SH-SY5Y (cell line): ENCODE measurements around the gene LLGL2.

ENCODE experiments used
- GATA2 ChIP-seq: IDR thresholded peaks from 2 replicates; pipeline ENCODE4 v1.6.1; 2011; ENCODE audit warnings: mild to moderate bottlenecking, low read depth, low read length
- GATA3 ChIP-seq: IDR thresholded peaks from 2 replicates; pipeline ENCODE4 v1.6.1; 2011; ENCODE audit warnings: low read depth, mild to moderate bottlenecking, low read length, moderate library complexity

GRCh38 chr17:75539967-75540729 lies 14.7 kb downstream of the LLGL2 start:
- TF ChIP-seq GATA2, result no peak
- no peak for TF ChIP-seq GATA3
